RWPE2 (cell line): ENCODE data around the gene SLC25A25.

Source experiments
- ATAC-seq: fragments of 200-7000 bp; cut with Tn5 transposase; 3 replicates; pipeline ENCODE4 v1.9.1; 2021; ENCODE audit warnings: low read depth
- DNase-seq: peaks from one replicate; pipeline ENCODE4 v3.0.0-alpha.2; 2020; ENCODE audit warnings: low spot score
- H3K27ac ChIP-seq: fragments of 450-650 bp; 2 replicates; pipeline ENCODE4 v1.5.1; 2017; ENCODE audit warnings: mild to moderate bottlenecking; ENCODE audit not compliant: poor library complexity, severe bottlenecking
- H3K27me3 ChIP-seq: fragments of 250-450 bp; sonication (Bioruptor Pico); 2 replicates; pipeline ENCODE4 v1.5.1; 2021; ENCODE audit warnings: mild to moderate bottlenecking, moderate library complexity; ENCODE audit not compliant: insufficient read depth, poor library complexity, severe bottlenecking
- H3K36me3 ChIP-seq: fragments of 250-450 bp; sonication (Bioruptor Pico); 2 replicates; pipeline ENCODE4 v1.5.1; 2020; ENCODE audit warnings: low read depth, mild to moderate bottlenecking, moderate library complexity
- H3K4me1 ChIP-seq: fragments of 250-450 bp; sonication (Bioruptor Pico); 2 replicates; pipeline ENCODE4 v1.5.1; 2021; ENCODE audit warnings: mild to moderate bottlenecking, moderate library complexity; ENCODE audit not compliant: insufficient read depth, poor library complexity, severe bottlenecking
- H3K4me3 ChIP-seq: fragments of 250-450 bp; sonication (Bioruptor Pico); 2 replicates; pipeline ENCODE4 v1.5.1; 2021; ENCODE audit warnings: mild to moderate bottlenecking, moderate library complexity; ENCODE audit not compliant: severe bottlenecking
- H3K9me3 ChIP-seq: fragments of 250-450 bp; sonication (Bioruptor Pico); 2 replicates; pipeline ENCODE4 v1.5.1; 2021; ENCODE audit warnings: mild to moderate bottlenecking, moderate library complexity; ENCODE audit not compliant: severe bottlenecking
- TF ChIP-seq, protein P1 (sequence below): fragments of 450-650 bp; IDR thresholded peaks from one replicate; pipeline ENCODE4 v1.5.1; 2017; ENCODE audit warnings: mild to moderate bottlenecking, moderate library complexity; ENCODE audit not compliant: poor library complexity, severe bottlenecking

The SLC25A25 gene

DNA sequence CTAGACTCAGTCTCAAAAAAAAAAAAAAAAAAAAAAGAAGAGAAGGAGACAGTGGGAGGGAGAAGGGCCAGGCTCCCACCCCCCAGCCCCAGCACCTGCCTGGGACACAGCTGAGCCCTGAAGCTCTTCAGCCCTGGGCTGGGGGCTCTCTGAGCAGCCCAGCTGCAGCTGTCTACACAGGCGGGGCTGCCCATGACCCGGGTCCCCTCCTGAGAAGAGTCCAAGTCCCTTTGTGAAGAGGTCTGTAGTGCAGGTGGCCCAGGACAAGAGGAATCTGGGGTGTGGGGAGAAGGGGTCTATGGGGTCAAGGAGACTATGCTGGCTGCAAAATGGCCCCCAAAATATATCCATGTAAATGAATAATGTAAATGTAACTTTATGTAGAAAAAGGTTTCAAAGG lies 74.6 kb downstream of the SLC25A25 start:
- TF ChIP-seq, protein P1, sequence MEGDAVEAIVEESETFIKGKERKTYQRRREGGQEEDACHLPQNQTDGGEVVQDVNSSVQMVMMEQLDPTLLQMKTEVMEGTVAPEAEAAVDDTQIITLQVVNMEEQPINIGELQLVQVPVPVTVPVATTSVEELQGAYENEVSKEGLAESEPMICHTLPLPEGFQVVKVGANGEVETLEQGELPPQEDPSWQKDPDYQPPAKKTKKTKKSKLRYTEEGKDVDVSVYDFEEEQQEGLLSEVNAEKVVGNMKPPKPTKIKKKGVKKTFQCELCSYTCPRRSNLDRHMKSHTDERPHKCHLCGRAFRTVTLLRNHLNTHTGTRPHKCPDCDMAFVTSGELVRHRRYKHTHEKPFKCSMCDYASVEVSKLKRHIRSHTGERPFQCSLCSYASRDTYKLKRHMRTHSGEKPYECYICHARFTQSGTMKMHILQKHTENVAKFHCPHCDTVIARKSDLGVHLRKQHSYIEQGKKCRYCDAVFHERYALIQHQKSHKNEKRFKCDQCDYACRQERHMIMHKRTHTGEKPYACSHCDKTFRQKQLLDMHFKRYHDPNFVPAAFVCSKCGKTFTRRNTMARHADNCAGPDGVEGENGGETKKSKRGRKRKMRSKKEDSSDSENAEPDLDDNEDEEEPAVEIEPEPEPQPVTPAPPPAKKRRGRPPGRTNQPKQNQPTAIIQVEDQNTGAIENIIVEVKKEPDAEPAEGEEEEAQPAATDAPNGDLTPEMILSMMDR: no peak
- ATAC-seq: no peak
- H3K9me3 ChIP-seq: no peaks in the 10 kb centered on the region
- no peaks in the 10 kb centered on the region for H3K27me3 ChIP-seq
- peaks cover 15% of the 10 kb centered on the region for H3K4me1 ChIP-seq
- H3K36me3 ChIP-seq: no peaks in the 10 kb centered on the region
- H3K4me3 ChIP-seq: no peak overlapping the region
- peak; percentile 15 for DNase-seq
- no peak overlapping the region for H3K27ac ChIP-seq

DNA sequence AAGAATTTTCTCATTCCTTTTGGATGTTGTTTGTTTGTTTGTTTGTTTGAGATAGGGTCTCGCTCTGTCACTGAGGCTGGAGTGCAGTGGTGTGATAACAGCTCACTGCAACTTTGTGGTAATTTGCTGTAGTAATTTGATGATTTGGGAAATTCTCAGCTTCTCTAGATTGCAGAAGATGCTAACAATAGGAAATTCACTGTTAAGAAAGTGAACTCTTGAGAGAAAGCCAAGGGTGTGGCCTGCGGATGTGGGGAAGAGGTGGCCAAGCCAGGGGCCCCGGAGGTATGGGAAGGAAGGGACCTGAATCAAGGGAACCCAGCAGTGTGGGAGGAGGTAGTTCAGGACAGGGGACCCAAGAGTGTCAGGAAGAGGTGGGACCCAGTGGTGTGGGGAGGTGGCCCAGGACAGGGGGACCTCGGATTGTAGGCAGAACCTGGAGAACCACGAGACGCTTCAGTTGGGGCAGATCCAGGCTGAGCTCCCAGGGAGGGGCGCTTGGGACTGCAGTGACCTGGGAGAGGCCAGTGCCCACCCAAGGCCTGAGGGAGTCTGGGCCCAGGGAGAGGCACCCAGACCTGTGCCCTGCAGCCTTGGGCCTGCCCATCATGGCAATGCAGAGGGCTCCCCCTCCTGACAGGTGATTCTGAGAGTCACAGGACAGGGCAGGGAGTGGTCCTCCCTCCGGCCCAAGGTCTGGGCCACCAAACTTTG lies 75.7 kb downstream of the SLC25A25 start:
- Histone ChIP-seq H3K4me1 (peaks cover 20% of the 10 kb centered on the region), H3K27me3 (no peaks in the 10 kb centered on the region)
- ATAC-seq: no peak; the same call in 2 of the 3 replicates

DNA sequence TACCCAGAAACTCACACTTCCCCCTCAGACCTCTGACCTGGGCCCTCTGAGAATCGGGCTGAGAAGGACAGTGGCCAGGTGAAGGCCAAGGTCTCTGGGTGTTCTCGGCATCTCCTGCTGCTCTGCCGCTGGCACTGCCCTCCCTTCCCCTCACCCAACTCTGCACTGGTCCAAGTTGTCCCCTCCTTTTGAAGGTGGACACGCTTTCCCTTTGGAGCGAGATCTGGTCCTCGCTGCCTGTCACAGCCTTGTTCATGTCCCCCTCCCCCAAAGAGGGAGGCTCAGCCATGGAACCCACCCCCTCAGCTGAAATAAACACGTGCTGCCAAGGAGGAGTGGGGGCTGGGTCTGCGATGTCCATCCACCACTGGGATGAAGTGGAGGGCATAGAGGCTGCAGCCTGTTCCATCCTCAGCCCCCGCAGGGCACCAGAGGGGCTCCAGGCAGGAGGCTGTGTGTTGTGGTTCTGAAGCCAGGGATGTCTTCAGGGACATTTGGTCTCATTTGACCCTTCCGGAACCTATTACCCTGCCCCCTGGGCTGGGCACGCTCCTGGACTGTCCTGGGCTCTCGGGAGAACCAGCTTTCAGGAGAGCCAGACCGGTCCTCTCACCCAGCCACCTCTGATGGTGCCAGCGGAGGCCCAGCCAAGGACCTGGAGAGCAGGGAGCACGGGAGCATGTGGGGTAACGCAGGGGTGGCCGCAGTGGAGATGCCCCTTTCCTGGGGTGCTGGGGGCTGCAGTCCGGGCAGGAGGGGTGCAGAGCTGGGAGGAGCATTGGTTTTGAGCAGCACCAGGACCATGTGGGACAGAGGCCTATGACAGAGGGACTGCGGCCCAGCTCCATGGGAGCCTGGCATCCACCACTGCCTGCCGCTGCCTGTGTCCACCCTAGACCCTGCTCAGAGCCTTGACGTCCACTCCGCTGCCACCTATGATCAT lies 76.5 kb downstream of the SLC25A25 start:
- Histone ChIP-seq H3K4me1 (peaks cover 29% of the 10 kb centered on the region), H3K4me3 (no peak overlapping the region), H3K27ac (peak overlapping the region; percentile 30), H3K27me3 (no peaks in the 10 kb centered on the region), H3K9me3 (no peaks in the 10 kb centered on the region), H3K36me3 (no peaks in the 10 kb centered on the region)
- DNase-seq: no peak
- TF ChIP-seq, protein P1: no peak
- no peak for ATAC-seq

More for the DNA sequence above, 75.7 kb downstream of the SLC25A25 start:
- no peak for DNase-seq
- H3K36me3 ChIP-seq: no peaks in the 10 kb centered on the region
- H3K9me3 ChIP-seq: no peaks in the 10 kb centered on the region
- H3K27ac ChIP-seq: peak overlapping the region; percentile 30
- TF ChIP-seq, protein P1: no peak
- no peak overlapping the region for H3K4me3 ChIP-seq

DNA sequence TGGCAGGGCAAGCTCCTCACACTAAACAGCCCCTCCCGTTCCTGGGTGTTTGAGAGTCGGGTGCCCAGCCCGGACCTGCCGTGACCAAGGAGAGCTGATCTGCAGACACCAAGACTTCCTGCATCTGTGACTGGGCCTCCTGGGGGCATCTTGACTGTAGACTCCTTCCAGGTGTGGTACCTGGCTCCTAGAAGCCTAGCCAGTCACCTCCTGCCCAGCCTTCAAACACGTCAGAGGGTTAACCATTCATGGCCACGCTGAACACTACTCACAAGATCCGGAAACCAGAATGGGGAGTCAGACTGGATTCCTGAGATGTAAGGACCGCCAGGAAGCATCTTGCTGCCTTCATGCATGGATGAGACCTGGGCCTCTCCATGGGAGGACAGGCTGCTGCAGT lies 77.5 kb downstream of the SLC25A25 start:
- Histone ChIP-seq H3K36me3 (no peaks in the 10 kb centered on the region), H3K27me3 (no peaks in the 10 kb centered on the region), H3K4me3 (no peak overlapping the region), H3K9me3 (no peaks in the 10 kb centered on the region), H3K27ac (peak overlapping the region; percentile 13), H3K4me1 (peaks cover 29% of the 10 kb centered on the region)
- DNase-seq (peak; percentile 68), ATAC-seq (peak; percentile 43; the same call in 2 of the 3 replicates)
- TF ChIP-seq, protein P1: no peak
